T-helper 1 cell treated with Interleukin-12 subunit alpha and Interleukin-12 subunit beta and Interleukin-4 antibody, amounts not matched to agents 30 μg/mL and 1 μg/mL, for 36 hours (primary cell): ENCODE data around the gene ZNF35.
"Not testable (repeated sequence)": the region's sequence is repeated elsewhere in the genome, so short reads cannot be mapped to it uniquely, and the experiment has no call there.

ENCODE experiments used
- H3K27ac Mint-ChIP-seq: one replicate; pipeline ENCODE4 v1.8.0; 2021; ENCODE audit warnings: mild to moderate bottlenecking, mixed read lengths
- H3K27me3 Mint-ChIP-seq: one replicate; pipeline ENCODE4 v1.8.0; 2021; ENCODE audit warnings: low read depth, mixed read lengths
- H3K36me3 Mint-ChIP-seq: one replicate; pipeline ENCODE4 v1.8.0; 2021; ENCODE audit warnings: low read depth, mixed read lengths
- H3K4me1 Mint-ChIP-seq: one replicate; pipeline ENCODE4 v1.8.0; 2021; ENCODE audit warnings: low read depth, mixed read lengths
- H3K4me3 Mint-ChIP-seq: one replicate; pipeline ENCODE4 v1.8.0; 2021; ENCODE audit warnings: mild to moderate bottlenecking, moderate library complexity, mixed read lengths
- H3K9me3 Mint-ChIP-seq: one replicate; pipeline ENCODE4 v1.8.0; 2021; ENCODE audit warnings: mixed read lengths

Gene ZNF35

DNA sequence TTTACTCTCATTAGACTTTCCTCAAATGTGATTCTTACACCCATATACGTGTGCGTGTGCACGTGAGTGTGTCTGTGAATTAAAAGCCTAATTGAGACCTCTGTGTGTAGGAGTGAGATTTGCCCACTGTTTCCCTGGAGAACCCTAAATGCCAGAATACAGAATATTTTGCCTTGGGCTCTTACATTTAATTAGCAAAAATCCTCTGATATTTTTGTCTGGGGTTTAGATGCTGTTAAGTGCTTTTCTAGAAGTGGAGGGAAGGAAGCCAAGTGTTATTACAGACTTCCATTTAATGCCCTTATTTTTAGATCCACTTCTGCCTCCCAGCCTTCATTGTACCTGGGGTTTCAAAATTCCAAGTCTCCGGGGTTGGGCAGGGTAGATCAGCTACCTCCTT is 17.8 kb downstream of the ZNF35 start:
- Mint-ChIP-seq H3K27me3 (no peaks in the 10 kb centered on the region), H3K27ac (no peak overlapping the region), H3K4me3 (no peak overlapping the region), H3K9me3 (peaks cover 31% of the 10 kb centered on the region), H3K36me3 (peaks cover 5% of the 10 kb centered on the region), H3K4me1 (no peaks in the 10 kb centered on the region)

DNA sequence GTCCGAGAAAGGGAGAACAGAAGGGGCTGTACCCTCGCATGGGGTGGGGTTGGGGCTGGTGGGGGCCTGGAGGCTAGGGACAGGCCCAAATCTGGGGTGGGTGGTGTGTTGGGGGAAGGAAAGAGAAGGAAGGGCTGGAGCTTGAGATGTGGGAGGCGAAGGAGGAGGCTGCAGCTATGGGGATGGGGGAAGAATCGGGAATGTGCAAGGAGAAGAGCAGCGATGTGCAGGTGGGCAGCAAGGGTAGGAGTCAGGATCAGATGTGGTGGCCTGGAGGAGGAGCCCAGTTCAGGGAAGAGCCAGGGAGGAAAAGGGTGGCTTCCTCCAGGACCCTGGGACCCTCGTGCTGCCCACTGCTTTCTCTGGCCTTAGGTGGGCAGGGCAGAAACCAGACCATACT is 21.2 kb downstream of the ZNF35 start:
- peaks cover 30% of the 10 kb centered on the region for H3K9me3 Mint-ChIP-seq
- no peak overlapping the region for H3K27ac Mint-ChIP-seq
- no peaks in the 10 kb centered on the region for H3K27me3 Mint-ChIP-seq
- no peak overlapping the region for H3K4me3 Mint-ChIP-seq
- no peaks in the 10 kb centered on the region for H3K4me1 Mint-ChIP-seq
- H3K36me3 Mint-ChIP-seq: no peaks in the 10 kb centered on the region

DNA sequence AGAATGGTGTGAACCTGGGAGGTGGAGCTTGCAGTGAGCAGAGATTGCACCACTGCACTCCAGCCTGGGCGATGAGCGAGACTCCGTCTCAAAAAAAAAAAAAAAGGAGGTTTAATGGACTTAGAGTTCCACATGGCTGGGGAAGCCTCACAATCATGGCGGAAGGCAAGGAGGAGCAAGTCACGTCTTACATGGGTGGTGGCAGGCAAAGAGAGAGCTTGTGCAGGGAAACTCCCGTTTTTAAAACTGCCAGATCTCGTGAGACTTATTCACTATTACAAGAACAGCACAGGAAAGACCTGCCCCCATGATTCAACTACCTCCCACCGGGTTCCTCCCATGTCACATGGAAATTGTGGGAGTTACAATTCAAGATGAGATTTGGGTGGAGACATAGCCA is 24.9 kb downstream of the ZNF35 start:
- not testable (repeated sequence) for H3K27ac Mint-ChIP-seq, H3K36me3 Mint-ChIP-seq, H3K4me1 Mint-ChIP-seq, H3K27me3 Mint-ChIP-seq, H3K4me3 Mint-ChIP-seq
- peaks cover 18% of the 10 kb centered on the region for H3K9me3 Mint-ChIP-seq

DNA sequence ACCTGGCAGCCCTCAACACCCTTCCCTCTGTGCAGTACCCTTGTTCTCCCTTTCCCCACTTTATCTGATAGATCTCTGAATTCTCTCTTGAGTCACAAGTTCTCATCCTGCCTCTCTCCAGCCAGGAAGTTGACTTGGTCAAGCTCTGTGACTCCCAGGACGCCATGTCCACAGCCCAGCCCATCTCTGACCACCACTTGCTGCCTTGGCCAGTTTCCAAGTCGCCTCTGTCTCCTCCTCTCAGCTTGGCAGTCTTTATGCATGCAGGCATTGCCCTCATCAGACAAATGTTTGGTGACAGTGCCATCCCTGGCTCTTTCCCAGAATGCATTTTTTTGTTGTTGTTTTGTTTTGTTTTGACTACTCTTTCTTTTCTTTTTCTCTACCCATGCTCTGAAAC is 25.7 kb downstream of the ZNF35 start:
- Mint-ChIP-seq H3K27me3 (no peaks in the 10 kb centered on the region), H3K27ac (no peak overlapping the region), H3K9me3 (peaks cover 18% of the 10 kb centered on the region), H3K4me3 (no peak overlapping the region), H3K4me1 (no peaks in the 10 kb centered on the region), H3K36me3 (no peaks in the 10 kb centered on the region)

DNA sequence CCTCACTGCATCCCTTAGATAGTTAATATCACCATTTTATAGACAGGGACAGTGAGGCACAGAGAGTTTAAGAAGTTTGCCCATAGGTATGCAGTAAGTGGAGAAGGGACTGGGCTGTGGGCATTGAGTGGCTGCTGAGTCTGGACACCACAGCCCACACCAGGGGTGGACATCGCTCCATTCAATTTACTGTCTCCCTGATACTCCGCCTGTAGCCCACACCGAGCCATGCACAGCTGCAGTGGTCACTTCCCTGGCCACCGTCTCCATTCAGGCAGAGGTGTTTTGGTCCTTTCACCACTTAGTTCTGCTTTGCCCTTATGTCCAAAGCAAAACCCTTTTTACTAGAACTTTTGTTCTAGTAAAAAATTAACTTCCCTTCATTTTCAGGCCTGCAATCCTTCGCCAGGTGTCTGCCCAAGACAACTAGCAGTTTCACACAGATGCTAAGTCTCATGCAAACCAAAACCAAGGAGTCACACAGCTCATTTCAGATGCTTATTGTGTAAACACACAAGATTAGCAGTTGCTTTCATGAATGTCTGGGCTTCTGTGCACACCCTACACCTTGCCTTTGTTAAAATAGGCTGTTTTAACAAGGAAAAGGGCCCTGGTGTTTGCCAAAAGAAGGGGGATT is 30.1 kb downstream of the ZNF35 start:
- Mint-ChIP-seq H3K4me3 (no peak overlapping the region), H3K27ac (no peak overlapping the region), H3K4me1 (no peaks in the 10 kb centered on the region), H3K36me3 (peaks cover 6% of the 10 kb centered on the region), H3K9me3 (peaks cover 34% of the 10 kb centered on the region), H3K27me3 (no peaks in the 10 kb centered on the region)

DNA sequence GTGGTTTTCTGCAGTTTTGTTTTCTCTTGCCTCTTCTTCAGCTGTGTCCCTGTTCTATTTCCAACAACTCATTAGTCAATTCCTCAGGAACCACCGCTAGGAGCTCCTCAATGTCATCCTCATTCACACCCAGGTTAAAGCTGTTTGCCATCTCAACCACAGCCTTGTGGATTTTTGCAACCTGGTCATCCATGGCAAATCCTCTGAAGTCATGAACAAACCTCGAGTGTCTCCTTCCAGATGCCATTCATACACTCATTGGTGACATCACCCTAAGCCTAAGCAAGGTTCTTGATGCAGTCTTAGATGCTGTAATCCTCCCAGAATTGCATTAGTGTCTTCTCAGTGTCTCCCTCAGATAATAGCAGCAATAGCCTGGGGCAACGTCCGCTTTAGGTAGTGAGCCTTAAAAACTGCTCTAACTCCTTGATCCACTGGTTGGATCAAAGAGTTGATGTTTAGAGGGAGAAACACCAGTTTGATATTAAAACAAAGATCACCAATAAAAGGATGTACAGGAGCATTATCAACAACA is 32.5 kb downstream of the ZNF35 start:
- Mint-ChIP-seq H3K27me3 (peaks cover 17% of the 10 kb centered on the region), H3K4me3 (no peak overlapping the region), H3K27ac (no peak overlapping the region), H3K9me3 (peaks cover 46% of the 10 kb centered on the region), H3K4me1 (peaks cover 6% of the 10 kb centered on the region), H3K36me3 (peaks cover 12% of the 10 kb centered on the region)

DNA sequence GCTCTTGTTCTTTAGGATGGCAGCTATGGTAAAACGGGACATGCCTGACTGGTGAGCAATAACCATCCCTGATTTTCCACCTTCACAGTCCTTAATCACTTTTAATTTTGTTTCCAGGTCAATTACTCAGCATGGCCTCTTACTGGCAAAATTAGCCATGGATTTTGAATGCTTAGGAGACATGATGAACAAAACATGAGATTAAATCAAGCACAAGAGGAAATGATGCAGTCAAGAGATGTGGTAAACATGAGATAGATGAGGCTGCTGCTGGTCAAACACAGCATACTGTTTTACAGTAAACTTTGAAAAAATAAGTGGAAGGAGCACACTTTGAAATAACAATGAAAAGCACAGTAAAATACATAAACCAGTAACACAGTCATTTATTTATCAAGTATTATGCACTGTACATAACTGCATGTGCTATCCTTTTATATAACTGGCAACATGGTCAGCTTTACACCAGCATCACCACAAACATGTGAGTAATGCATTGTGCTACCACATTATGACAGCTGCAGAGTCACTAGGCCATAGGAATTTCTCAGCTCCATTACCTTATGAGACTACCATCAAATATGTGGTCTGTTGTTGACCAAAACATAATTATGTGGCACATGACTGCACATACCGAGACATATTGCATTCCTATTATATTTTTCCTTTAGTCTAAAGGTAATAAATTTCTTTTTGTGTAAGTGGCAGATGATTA is 33.8 kb downstream of the ZNF35 start:
- Mint-ChIP-seq H3K9me3 (peaks cover 59% of the 10 kb centered on the region), H3K36me3 (peaks cover 18% of the 10 kb centered on the region), H3K4me1 (peaks cover 6% of the 10 kb centered on the region), H3K27me3 (peaks cover 17% of the 10 kb centered on the region), H3K27ac (no peak overlapping the region), H3K4me3 (no peak overlapping the region)

DNA sequence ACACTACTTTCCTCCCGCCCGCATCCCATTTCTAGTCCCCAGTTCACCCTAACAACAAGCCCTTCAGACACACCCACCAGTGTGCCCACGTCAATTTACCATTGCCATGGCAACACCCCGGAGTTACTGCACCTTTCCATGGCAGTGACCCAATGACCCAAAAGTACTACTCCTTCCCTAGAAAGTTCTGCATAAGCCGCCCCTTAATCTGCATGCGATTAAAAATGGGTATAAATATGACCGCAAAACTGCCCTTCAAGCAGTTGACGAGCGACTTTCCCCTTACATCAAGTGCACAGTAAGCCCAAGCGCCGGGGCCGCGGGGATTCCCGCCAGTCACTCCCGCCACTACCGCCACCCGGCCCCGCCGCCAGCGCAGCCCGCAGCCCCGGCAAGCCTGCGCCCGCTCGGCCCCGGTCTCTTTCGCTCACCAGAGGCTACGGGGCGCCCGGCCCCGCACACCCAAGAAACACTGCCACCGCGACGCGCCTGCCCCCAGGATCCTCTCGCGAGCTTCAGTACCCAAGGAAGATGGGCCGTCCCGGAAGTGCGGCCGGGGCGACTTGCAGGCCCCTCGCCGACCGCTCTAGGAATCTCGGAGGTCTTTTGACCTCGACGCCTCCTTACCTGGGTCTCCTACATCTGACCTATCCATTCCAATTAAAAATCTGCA is 36.7 kb downstream of the ZNF35 start:
- H3K36me3 Mint-ChIP-seq: peaks cover 17% of the 10 kb centered on the region
- H3K27ac Mint-ChIP-seq: peak overlapping the region; percentile 27
- peak overlapping the region; percentile 77 for H3K4me3 Mint-ChIP-seq
- H3K27me3 Mint-ChIP-seq: peaks cover 17% of the 10 kb centered on the region
- H3K4me1 Mint-ChIP-seq: peaks cover 6% of the 10 kb centered on the region
- H3K9me3 Mint-ChIP-seq: peaks cover 78% of the 10 kb centered on the region

DNA sequence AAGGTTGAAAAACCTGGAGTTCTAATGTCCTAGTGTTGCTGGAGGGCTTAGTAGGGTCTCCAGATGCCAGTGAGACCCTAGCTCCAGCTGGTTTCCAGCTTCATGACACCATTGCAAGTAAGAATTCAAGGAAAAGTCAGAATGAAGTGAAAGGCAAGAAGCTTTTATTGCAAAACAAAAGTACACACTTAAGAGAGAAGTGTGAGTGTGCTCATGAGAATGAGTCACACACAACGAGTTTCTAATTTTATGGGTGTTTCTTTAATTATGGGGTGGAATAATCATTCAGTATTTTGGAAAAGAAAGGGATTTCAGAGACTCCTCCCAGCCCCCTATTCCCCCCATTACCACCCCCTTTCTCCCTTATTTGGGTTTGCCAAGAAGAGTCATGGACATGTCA is 39.4 kb downstream of the ZNF35 start:
- no peak overlapping the region for H3K27ac Mint-ChIP-seq
- peaks cover 6% of the 10 kb centered on the region for H3K4me1 Mint-ChIP-seq
- H3K36me3 Mint-ChIP-seq: peaks cover 12% of the 10 kb centered on the region
- no peak overlapping the region for H3K4me3 Mint-ChIP-seq
- H3K27me3 Mint-ChIP-seq: peaks cover 17% of the 10 kb centered on the region
- peaks cover 76% of the 10 kb centered on the region for H3K9me3 Mint-ChIP-seq
